NOMO-1 (cell line): Measurements from ENCODE around the gene CLCNKA.

Source experiments
- DNase-seq, 2 experiments: peaks; one replicate each; lab custom pipeline; 2025; ENCODE audit not compliant: unreplicated experiment in 2 of 2; lab: John Stamatoyannopoulos, UW

CLCNKA gene

DNA sequence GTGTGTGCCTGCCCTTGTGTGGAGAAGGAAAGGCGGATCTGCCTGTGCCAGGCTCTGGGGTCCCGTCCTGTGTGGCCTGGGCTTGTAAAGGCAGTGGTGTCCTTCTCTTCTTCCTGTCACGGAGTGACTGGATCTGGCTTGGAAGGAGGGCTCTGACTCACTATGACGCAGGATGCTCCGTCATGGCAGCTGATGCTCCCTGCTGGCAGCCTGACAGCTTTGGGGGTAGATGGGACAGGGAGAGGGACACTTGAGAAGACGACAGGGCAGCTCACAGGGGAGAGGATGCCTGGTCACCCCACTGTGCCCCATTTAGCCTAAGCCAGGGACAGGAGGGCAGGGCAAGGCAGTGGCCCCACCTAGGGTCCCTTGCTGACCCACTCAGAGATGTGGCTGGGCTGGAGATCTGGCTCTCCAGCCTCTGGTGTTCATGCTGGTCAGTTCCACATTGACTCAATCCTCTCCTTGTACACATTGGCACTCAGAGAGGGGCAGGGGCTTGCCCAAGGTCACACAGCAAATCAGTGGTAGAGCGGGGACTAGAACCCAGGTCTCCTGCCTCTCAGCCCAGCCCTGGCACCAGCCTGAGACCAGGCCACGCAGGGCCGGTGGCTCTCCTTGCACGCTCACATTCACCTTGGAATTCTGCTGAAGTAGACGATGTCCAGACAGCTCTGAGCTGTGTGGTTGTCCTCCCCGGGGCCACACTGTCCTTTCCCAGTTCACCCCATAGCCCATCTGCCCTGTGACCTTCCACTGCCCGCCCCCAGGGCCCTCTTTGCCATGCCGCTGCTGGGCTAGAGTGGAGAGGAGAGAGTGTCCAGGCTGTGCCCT is 54.4 kb downstream of the CLCNKA start:
- no peak for DNase-seq

DNA sequence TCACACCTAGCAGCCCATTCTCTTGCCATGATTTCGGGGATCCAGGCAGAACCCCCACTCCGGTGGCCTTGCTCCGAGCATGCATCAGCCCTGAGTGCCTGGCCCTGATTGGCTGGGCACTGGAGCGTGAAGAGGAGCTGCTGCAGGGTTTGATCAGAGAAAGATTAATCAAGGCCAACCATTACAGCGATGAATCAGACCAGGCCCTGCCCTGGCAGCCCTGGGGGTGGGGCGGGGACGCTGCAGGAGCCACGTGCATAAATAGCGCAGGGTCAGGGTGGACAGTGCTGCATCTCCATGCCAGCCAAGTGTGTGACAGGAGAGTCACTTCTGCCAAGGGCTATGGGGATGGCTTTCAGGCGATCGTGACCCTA is 55.0 kb downstream of the CLCNKA start:
- no peak for DNase-seq

DNA sequence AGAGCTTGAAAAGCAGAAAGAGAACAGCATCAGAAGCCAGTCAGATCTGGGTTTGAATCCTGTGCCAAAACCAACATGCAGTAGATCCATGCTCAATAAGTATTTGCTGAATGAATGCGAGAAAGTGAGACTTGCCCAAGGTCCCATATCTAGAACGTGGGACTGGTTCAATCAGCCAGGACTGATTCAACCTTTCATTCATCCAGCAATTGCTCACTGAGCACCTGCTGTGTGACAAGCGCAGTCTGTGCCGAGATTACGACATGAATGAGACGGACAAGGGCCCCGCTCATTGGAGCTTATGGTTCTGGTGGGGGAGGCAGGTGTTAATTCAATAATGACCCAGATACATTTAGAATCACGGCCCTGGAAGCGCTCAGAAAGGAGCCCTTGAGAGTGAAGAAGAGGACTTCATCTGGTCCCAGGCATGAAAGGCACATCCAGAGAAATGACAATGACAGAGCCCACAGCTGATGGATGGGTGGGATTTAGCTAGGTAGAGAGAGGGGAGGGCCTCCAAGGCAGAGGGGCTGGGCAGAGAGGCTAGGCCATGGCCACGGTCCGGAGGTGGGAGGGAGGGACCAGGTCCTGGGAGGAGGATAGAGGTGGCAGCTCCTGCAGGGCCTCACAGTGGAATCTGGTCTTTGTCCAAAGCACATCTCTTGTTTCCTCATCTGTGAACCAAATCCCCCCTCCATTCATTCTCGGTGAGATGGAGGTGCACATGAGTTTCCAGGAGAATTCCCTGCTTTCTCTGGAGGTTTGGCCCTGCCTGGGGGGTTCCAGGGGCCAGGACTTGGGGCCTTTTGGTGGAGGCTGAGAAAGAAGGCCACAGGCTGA is 55.8 kb downstream of the CLCNKA start:
- DNase-seq, result no peak

DNA sequence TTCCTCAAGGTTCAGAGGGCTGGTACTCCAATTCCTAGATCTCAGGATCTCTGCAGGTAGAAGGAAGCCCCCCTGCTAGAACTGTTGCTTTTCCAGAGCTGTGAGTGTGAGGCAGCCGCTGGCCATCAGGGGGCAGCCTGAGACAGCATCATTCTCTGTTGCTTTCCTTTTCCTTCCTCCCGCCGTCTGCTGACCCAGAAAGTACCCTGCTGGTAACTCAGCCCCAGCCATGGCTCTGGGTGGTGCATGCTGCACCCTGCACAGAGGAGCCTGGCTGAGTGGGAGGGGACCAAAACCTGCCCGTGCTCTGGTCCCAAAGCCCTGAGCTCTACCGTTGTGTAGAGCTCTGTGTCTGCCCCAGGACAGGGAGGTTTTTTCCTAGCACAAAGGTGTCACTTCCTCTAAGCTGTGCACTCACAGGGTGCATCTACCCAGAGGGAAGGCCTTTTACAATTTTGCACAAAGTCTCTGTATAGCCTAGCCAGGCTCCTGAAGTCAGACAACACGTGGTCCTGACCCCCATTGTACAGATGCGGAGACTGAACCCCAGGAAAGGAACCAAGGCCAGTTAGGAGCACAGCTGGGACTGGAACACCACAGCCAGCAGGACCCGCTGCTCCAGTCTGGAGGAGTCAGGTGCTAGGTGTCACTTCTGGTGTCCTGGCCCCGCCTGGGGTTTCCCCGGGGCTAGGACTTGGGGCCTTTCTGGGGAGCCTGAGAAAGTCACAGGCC is 57.3 kb downstream of the CLCNKA start:
- peak; percentile 42 to 68 for DNase-seq

DNA sequence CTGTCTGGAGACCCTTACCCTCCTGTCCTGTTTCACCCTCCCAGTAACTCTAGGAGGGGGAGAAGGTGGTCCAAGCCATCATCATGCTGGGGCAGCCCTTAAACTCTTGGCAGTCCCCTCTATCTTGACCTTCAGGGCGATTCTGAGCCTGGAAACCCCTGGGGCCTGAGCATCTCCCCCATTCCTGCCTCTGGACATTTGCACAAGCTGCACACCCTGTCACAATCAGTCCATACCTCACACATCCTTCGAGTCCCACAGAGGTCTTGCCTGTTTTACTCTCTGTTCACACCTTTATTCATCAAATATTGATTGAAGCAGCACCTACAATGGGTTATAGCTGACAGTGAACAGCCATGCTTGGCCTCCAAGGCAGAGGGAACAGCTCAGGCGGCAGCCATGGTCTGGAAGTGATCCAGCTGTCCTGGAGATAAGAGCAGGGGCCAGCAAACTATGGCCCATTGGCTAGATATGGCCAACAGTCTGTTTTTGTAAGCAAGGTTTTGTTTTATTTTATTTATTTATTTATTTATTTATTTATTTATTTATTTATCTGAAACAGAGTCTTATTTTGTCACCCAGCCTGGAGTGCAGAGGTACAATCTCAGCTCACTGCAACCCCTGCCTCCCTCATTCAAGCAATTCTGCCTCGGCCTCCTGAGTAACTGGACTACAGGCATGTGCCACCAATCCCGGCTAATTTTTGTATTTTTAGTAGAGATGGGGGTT is 58.8 kb downstream of the CLCNKA start:
- no peak for DNase-seq

DNA sequence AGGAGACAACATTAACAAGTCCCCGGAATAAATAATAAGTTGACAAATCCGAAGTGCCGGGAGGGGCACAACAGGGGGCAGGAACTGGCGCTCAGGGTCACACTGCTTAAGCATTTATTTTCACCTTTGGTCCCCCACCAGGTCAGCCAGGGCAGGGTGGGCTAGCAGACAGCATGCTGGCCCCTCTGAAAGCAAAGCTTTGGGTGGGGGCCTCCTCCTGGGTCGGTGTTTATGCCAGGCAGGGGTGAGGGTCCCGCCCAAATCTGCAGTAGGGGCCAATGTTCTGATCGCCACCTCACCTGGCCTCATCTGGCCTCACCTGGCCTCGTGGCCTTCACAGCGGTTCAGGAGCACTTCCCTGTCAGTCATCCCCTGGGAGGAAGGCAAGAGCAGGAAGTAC is 59.8 kb downstream of the CLCNKA start:
- DNase-seq, result no peak

DNA sequence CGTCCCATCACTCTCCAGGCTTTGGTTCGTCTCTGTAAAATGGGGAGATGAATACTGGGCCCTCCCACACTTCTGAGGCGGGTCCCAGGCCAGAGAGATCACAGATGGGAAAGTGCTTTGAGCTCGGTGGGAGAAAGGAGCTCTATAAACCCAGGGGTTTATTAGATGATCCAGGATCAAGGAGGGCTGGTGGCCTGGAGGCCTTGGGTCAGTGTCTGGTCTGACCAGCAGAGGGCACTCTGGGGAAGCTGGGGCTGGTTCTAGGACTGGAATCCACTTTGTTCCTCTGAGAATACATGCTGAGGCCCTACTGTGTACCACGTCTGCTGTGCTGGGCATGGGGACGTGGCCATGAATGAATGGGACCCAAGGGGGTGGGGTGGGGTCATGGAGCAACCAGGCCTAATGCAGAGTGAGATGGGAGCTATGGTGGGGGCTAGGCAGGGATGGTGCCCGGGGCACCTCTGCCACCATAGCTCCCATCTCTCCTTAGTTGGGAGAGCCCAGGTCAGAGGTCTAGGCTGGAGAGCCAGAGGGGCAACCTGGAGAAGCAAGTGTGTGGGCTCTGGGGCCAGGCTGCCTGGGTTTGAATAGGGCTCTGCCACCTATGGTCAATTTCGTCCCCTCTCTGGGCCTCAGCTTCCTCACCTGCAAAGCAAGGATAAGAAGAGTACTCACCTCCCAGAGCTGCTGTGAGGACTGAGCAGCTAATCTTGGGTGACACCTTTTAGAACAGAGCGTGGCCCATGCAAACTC is 60.6 kb downstream of the CLCNKA start:
- peak in 1 of 2 experiments; percentile 45 for DNase-seq

DNA sequence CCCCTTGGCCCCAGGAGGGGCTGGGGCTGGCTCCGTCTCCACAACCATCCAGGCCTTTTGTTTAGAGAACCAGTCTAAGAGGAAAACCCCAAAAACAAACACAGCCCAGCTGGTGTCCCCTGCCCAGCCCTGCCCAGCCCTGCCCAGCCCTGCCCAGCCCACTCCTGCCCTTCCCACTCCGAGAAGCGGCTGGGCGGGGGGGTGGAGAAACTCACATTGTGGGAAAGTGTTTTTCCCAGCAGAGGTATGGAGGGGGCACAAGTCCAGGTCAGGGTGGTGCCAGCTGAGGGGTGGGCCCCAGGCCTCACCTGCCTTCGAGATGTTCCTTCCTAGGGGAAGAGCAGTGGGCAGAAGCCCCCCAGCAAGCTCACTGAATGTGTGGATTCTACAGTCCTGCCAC is 61.6 kb downstream of the CLCNKA start:
- no peak for DNase-seq
